ENCODE results near the gene PRR23A. TPM values are rescaled to one million over a fixed set of nuclear protein-coding genes. Genes with fewer than 3 reads are reported as not detected.

The PRR23A gene
- total RNA-seq (not detected), total RNA-seq (0 to 0.09 (median 0) reads per million in 172 experiments)
- polyA plus RNA-seq (2013, experiment 1 of 2) = not detected
- polyA plus RNA-seq (2013, experiment 2 of 2) = not detected

DNA sequence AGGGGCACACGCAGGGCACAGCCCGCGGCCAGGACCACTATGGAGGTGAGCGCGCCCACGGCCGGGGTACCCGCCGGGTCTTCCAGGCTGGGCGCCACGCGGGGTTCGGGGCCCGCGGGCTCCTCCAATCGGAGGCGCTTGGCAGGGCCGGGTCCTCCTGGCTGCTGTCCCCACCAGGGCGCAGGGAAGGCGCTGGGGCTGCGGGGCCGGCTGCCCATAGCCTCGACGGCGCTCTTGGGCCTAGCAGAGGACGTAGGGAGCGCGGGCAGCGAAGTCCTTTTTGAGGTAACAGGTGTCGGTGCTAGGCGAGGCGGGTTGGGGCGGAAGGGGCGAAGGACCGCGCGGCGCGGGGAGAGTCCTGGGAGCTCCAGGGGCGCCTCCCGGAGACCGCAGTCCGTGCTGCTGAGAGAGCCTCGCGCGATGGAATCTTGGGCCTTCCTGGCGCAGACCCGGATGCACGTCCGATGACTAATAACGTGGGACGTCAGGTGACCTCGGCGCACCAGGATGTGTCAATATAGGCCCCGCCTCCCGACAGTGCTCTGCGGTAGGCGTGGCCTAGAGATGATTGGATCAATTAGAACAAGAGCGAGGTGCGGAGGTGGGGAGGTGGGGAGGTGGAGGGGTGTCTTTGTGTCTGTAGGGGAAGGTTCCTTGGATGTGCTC lies at the start of gene PRR23A:
Gene PRR23A (minus strand): TSS at position 218 of the 666 bp plus-strand sequence. CDS start 0 bp downstream, at position 218.
- Mint-ChIP-seq H3K36me3 (ENCODE audit: low read depth) (no peaks in the 10 kb centered on the region), H3K27me3 (peaks cover 16% of the 10 kb centered on the region), H3K27ac (no peak within 1 kb of the TSS), H3K4me3 (no peak within 1 kb of the TSS), H3K4me1 (ENCODE audit: low read depth) (no peaks in the 10 kb centered on the region), H3K9me3 (peaks cover 14% of the 10 kb centered on the region)
- Histone ChIP-seq H3K27me3 (ENCODE audit: control insufficient read depth in 1 of 2, insufficient read depth in 2 of 2, low read length in 2 of 2) (no peaks in the 10 kb centered on the region), H3K4me3 (ENCODE audit: low read length) (no peak within 1 kb of the TSS), H3K4me1 (ENCODE audit: insufficient read depth, low read length) (no peaks in the 10 kb centered on the region), H3K9me3 (ENCODE audit: control insufficient read depth in 1 of 2, insufficient read depth in 1 of 2, low read length in 2 of 2) (peaks cover 0 to 19% of the 10 kb centered on the region in 2 experiments), H3K36me3 (ENCODE audit: insufficient read depth, low read length) (no peaks in the 10 kb centered on the region), H3K27ac (ENCODE audit: low read depth in 1 of 2, low read length in 2 of 2) (no peak within 1 kb of the TSS)
- intact Hi-C loops (cut with DNase I, micrococcal nuclease) = no loop called here
- ATAC-seq (ENCODE audit: poor library complexity) (no peak), DNase-seq (peak in 1 of 14 experiments; percentile 8)
- TF ChIP-seq, protein P1, sequence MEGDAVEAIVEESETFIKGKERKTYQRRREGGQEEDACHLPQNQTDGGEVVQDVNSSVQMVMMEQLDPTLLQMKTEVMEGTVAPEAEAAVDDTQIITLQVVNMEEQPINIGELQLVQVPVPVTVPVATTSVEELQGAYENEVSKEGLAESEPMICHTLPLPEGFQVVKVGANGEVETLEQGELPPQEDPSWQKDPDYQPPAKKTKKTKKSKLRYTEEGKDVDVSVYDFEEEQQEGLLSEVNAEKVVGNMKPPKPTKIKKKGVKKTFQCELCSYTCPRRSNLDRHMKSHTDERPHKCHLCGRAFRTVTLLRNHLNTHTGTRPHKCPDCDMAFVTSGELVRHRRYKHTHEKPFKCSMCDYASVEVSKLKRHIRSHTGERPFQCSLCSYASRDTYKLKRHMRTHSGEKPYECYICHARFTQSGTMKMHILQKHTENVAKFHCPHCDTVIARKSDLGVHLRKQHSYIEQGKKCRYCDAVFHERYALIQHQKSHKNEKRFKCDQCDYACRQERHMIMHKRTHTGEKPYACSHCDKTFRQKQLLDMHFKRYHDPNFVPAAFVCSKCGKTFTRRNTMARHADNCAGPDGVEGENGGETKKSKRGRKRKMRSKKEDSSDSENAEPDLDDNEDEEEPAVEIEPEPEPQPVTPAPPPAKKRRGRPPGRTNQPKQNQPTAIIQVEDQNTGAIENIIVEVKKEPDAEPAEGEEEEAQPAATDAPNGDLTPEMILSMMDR (IDR thresholded peaks at IDR 0.05) = no peak
- CTCF ChIA-PET = no interaction called here
- POLR2A ChIA-PET = no interaction called here

- ATAC-seq (ENCODE audit: poor library complexity) = no peak
- H3K4me3 Mint-ChIP-seq = no peak overlapping the region
- Histone ChIP-seq H3K4me1 (ENCODE audit: insufficient read depth, low read length) (no peaks in the 10 kb centered on the region), H3K4me3 (ENCODE audit: low read length) (no peak overlapping the region), H3K27ac (ENCODE audit: low read depth in 1 of 2, low read length in 2 of 2) (no peak overlapping the region), H3K36me3 (ENCODE audit: insufficient read depth, low read length) (no peaks in the 10 kb centered on the region), H3K27me3 (ENCODE audit: control insufficient read depth in 1 of 2, insufficient read depth in 2 of 2, low read length in 2 of 2) (no peaks in the 10 kb centered on the region), H3K9me3 (ENCODE audit: control insufficient read depth in 1 of 2, insufficient read depth in 1 of 2, low read length in 2 of 2) (peaks cover 10 to 24% of the 10 kb centered on the region in 2 experiments)
- no peak overlapping the region for H3K27ac Mint-ChIP-seq
- ChIA-PET CTCF (no interaction called here), POLR2A (no interaction called here)
- H3K4me1 Mint-ChIP-seq (ENCODE audit: low read depth) = no peaks in the 10 kb centered on the region
- no peak for DNase-seq
- peaks cover 24% of the 10 kb centered on the region for H3K9me3 Mint-ChIP-seq
- H3K36me3 Mint-ChIP-seq (ENCODE audit: low read depth) = no peaks in the 10 kb centered on the region
- TF ChIP-seq, protein P1 (IDR thresholded peaks at IDR 0.05) = no peak
- H3K27me3 Mint-ChIP-seq = peaks cover 3% of the 10 kb centered on the region
- intact Hi-C loops (cut with DNase I, micrococcal nuclease) = no loop called here
These were observed 46.9 kb upstream of the PRR23A start for GRCh38 chr3:139052802-139053600.

DNA sequence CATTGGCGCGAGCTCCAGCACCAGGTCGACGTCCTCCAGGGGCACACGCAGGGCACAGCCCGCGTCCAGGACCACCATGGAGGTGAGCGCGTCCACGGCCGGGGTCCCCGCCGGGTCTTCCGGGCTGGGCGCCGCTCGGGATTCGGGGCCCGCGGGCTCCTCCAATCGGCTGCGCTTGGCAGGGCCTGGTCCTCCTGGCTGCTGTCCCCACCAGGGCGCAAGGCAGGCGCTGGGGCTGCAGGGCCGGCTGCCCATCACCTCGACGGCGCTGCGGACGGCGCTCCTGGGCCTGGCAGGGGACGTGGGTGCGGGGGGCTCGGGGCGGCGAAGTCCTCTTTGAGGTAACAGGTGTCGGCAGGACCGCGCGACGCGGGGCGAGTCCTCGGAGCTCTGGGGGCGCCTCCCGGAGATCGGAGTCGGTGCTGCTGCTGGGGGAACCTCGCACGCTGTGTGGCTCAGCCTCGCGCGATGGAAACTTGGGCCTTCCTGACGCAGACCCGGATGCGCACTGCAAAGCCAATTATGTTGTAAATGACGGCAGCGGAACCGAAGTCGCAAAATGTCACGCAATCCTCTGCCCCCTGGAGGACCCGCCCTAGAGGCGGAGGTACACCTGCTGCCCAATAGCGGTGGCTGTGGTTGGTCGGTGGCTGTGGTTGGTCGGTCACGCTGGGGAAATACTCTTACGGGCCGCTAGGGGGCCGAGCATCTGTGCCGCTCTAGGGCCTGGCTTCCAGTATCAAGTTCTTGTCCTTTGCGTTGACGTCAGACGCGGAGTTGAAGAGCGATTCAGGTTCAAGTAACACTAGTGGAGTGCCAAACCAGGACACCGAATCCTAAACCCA lies 38.5 kb upstream of the PRR23A start, which contains the start of gene PRR23C:
Gene PRR23C (minus strand): TSS at position 527 of the 845 bp plus-strand sequence. CDS start 272 bp downstream, at position 255.
- DNase-seq (peak in 1 of 14 experiments; percentile 10), ATAC-seq (ENCODE audit: poor library complexity) (no peak)
- TF ChIP-seq, protein P1 (IDR thresholded peaks at IDR 0.05) = no peak
- Mint-ChIP-seq H3K36me3 (ENCODE audit: low read depth) (no peaks in the 10 kb centered on the region), H3K9me3 (peaks cover 7% of the 10 kb centered on the region), H3K4me3 (no peak within 1 kb of the TSS), H3K27ac (no peak within 1 kb of the TSS), H3K4me1 (ENCODE audit: low read depth) (no peaks in the 10 kb centered on the region), H3K27me3 (peaks cover 4% of the 10 kb centered on the region)
- H3K36me3 ChIP-seq (ENCODE audit: insufficient read depth, low read length) = no peaks in the 10 kb centered on the region
- intact Hi-C loops (cut with DNase I, micrococcal nuclease) = no loop called here
- peaks cover 0 to 32% of the 10 kb centered on the region in 2 experiments for H3K9me3 ChIP-seq (ENCODE audit: control insufficient read depth in 1 of 2, insufficient read depth in 1 of 2, low read length in 2 of 2)
- no peak within 1 kb of the TSS for H3K27ac ChIP-seq (ENCODE audit: low read depth in 1 of 2, low read length in 2 of 2)
- no peaks in the 10 kb centered on the region for H3K27me3 ChIP-seq (ENCODE audit: control insufficient read depth in 1 of 2, insufficient read depth in 2 of 2, low read length in 2 of 2)
- no peaks in the 10 kb centered on the region for H3K4me1 ChIP-seq (ENCODE audit: insufficient read depth, low read length)
- CTCF ChIA-PET = no interaction called here
- H3K4me3 ChIP-seq (ENCODE audit: low read length) = no peak within 1 kb of the TSS
- POLR2A ChIA-PET = no interaction called here

Measured in CD4-positive, alpha-beta T cell (primary cell).